Mucosa of descending colon (tissue), 3 donors: ENCODE data around the gene AFM. TPM values are rescaled to one million over a fixed set of nuclear protein-coding genes. Genes with fewer than 3 reads are reported as not detected.

Experiments used
- ATAC-seq: fragments of 200-7000 bp; cut with Tn5 transposase; one replicate; pipeline ENCODE4 v1.9.1; 2020; ENCODE audit warnings: mild to moderate bottlenecking, moderate library complexity
- DNase-seq, 3 donors: peaks; one replicate each; pipeline ENCODE4 v3.0.0-alpha.2; 2020
- H3K36me3 ChIP-seq: fragments of 200-600 bp; one replicate; pipeline ENCODE4 v1.8.0; 2021; ENCODE audit warnings: low read depth, mild to moderate bottlenecking
- H3K4me1 ChIP-seq: fragments of 200-600 bp; one replicate; pipeline ENCODE4 v1.8.0; 2021; ENCODE audit warnings: low read depth, mild to moderate bottlenecking
- H3K4me3 ChIP-seq: fragments of 200-600 bp; one replicate; pipeline ENCODE4 v1.8.0; 2021; ENCODE audit warnings: mild to moderate bottlenecking
- H3K9me3 ChIP-seq: fragments of 200-600 bp; one replicate; pipeline ENCODE4 v1.8.0; 2021; ENCODE audit warnings: mild to moderate bottlenecking
- intact Hi-C, 2 donors: fragments of 100-400 bp; cut with DNase I in 1 of 2; cut with micrococcal nuclease in 1 of 2; formaldehyde crosslinking; loops; one replicate each; pipeline versions ENCODE4 v1.11.0 to v1.11.1; 2022; cut with DNase I, micrococcal nuclease
- total RNA-seq, 3 donors: library from RNA; stranded (reverse); fragmentation: NEBNext Ultra II Directional in 2 of 3; extraction: Animal tissue kit (Norgen Biotek cat#: 25700) in 2 of 3; gene quantifications; one replicate each; pipeline versions ENCODE4 v1.2.1 to v1.2.4, GENCODE V29; 2021 to 2023
- TF ChIP-seq, protein P1 (sequence below): fragments of 200-600 bp; IDR thresholded peaks from one replicate; pipeline ENCODE4 v1.8.0; 2022; ENCODE audit warnings: antibody characterized with exemption, mild to moderate bottlenecking
- donor health status: DM: no; HTN: no; CAD: no; lungs with moderate emphysema.
- donor health status: DM: no; HTN: no; CAD: no.
- donor health status: DM: no; HTN: yes; CAD: no.

Gene AFM
- total RNA-seq, 3 donors from 2014 or later = not detected

DNA sequence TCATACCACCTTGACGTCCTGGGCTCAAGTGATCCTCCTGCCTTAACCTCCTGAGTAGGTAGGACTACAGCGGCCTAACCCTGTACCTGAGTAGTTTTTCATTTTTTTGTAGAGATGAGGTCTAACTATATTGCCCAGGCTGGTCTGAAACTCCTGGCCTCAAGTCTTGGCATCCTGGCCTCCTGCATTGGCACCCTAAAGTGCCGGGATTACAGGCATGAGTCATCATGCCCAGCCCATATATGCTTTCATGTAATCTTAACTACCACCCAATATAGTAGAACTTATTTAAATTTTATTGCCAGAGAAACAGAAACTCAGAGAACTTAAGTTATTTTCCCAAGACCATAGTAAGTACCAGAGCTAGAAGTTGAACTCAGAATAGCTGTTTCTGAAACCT, 27.1 kb downstream of the AFM start:
- intact Hi-C loops = no loop called here

DNA sequence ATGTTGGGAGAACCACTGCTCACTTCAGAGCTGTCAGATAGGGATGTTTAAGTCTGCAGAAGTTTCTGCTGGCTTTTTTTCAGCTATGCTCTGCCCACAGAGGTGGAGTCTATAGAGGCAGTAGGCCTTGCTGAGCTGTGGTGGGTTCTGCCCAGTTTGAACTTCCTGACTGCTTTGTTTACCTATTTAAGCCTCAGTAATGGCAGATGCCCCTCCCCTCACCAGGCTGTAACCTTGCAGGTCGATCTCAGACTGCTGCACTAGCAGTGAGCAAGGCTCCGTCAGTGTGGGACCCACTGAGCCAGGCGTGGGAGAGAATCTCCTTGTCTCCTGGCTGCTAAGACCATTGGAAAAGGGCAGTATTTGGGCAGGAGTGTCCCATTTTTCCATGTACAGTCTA, 36.8 kb downstream of the AFM start:
- H3K4me1 ChIP-seq = no peaks in the 10 kb centered on the region
- ATAC-seq = no peak
- intact Hi-C loops = no loop called here

More for the DNA sequence above, 27.1 kb downstream of the AFM start:
- H3K4me3 ChIP-seq = no peak overlapping the region
- ATAC-seq (peak; percentile 99), DNase-seq (peak in 2 of 3 donors; percentile 31 to 53)
- no peaks in the 10 kb centered on the region for H3K36me3 ChIP-seq
- TF ChIP-seq, protein P1, sequence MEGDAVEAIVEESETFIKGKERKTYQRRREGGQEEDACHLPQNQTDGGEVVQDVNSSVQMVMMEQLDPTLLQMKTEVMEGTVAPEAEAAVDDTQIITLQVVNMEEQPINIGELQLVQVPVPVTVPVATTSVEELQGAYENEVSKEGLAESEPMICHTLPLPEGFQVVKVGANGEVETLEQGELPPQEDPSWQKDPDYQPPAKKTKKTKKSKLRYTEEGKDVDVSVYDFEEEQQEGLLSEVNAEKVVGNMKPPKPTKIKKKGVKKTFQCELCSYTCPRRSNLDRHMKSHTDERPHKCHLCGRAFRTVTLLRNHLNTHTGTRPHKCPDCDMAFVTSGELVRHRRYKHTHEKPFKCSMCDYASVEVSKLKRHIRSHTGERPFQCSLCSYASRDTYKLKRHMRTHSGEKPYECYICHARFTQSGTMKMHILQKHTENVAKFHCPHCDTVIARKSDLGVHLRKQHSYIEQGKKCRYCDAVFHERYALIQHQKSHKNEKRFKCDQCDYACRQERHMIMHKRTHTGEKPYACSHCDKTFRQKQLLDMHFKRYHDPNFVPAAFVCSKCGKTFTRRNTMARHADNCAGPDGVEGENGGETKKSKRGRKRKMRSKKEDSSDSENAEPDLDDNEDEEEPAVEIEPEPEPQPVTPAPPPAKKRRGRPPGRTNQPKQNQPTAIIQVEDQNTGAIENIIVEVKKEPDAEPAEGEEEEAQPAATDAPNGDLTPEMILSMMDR = no peak
- H3K9me3 ChIP-seq = no peaks in the 10 kb centered on the region
- H3K4me1 ChIP-seq = no peaks in the 10 kb centered on the region

DNA sequence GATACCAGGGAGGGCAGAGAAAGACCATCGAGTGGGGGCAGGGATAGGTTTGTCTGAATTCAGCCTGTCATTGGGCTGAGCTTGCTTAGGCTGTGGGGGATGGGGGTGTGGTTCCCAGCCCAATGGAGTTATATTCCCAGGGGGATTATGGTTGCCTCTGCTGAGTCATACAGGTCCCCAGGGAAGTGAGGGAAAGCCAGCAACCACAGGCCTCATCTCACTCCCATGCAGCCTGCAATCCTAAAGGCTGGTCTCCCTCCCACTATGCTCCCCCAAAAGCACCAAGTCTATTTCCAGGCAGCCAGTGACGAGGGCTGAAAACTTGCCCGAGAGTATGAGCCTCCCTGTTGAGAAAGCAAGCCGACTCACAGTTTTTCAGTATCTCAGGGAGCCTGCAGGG, 39.3 kb downstream of the AFM start:
- H3K4me1 ChIP-seq = no peaks in the 10 kb centered on the region
- H3K4me3 ChIP-seq = no peak overlapping the region
- H3K9me3 ChIP-seq = no peaks in the 10 kb centered on the region
- ATAC-seq (no peak), DNase-seq (no peak)
- intact Hi-C loops = no loop called here
- no peaks in the 10 kb centered on the region for H3K36me3 ChIP-seq
- TF ChIP-seq, protein P1 = no peak

More for the DNA sequence above, 36.8 kb downstream of the AFM start:
- Histone ChIP-seq H3K36me3 (no peaks in the 10 kb centered on the region), H3K9me3 (no peaks in the 10 kb centered on the region), H3K4me3 (no peak overlapping the region)
- no peak for DNase-seq
- TF ChIP-seq, protein P1 = no peak

DNA sequence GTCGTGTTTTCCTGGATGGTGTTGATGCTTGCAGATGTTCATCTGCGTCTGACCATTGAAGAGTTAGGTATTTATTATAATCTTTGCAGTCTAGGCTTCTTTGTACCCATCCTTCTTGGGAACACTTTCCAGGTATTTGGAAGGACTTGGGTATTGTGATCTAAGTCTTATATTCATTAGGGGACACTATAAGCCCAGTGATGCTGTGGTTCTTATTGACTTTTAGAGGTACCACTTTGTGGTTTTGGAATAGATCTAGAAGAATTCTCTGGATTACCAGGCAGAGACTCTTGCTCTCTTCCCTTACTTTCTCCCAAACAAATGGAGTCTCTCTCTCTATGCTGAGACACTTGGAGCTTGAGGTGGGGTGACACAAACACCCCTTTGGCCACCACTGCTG, 41.6 kb downstream of the AFM start:
- Histone ChIP-seq H3K36me3 (no peaks in the 10 kb centered on the region), H3K4me1 (no peaks in the 10 kb centered on the region), H3K4me3 (no peak overlapping the region), H3K9me3 (no peaks in the 10 kb centered on the region)
- DNase-seq = no peak
- TF ChIP-seq, protein P1 = no peak
- intact Hi-C loops = no loop called here
- no peak for ATAC-seq

DNA sequence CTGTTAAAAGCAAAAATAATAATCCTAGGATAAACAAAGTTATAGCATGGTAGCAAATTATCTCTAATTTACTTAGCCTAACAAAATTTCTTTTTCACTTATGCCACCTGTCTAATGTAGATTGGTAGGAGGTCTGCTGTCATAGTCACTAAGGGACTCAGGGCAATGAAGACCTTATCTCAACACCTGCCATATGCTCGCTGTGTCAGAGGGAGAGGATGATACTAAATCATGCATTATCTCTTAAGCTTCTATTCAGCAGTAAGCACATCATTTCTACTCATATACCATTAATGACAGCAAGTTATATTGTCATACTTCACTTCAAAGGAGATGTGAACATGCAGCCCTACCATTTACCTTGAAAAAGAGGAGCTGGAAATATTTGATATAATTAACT, 44.1 kb downstream of the AFM start:
- intact Hi-C loops = no loop called here
- TF ChIP-seq, protein P1 = no peak
- no peak overlapping the region for H3K4me3 ChIP-seq
- DNase-seq = no peak
- H3K9me3 ChIP-seq = no peaks in the 10 kb centered on the region
- no peak for ATAC-seq
- H3K36me3 ChIP-seq = no peaks in the 10 kb centered on the region
- no peaks in the 10 kb centered on the region for H3K4me1 ChIP-seq

DNA sequence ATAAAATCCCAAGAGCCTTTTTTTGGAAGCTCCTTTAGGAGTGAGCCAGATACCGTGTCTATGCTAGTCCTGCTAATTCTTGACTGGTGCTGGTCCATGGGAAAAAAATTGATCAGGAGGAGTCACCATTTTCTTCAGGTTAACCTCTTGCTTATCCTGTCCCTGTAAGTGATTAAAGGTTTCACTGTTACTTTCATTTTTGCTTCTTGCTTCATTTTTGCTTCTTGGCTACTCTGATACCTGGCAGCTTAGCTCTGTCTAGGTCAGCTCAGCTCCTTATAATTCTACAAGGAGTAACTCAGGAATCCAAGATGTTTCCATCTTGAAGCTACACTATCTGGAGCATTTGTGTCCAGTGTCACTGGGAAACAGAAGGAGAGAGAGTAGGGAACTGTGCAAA, 45.7 kb downstream of the AFM start:
- TF ChIP-seq, protein P1 = no peak
- H3K9me3 ChIP-seq = no peaks in the 10 kb centered on the region
- ATAC-seq (no peak), DNase-seq (no peak)
- H3K36me3 ChIP-seq = no peaks in the 10 kb centered on the region
- no peak overlapping the region for H3K4me3 ChIP-seq
- no peaks in the 10 kb centered on the region for H3K4me1 ChIP-seq
- intact Hi-C loops = no loop called here
